Measurements from ENCODE around the gene CTCF. TPM values are rescaled to one million over a fixed set of nuclear protein-coding genes. Genes with fewer than 3 reads are reported as not detected.
A peak's percentile ranks its signal among the peaks of the same experiment; 100 is the strongest.

CTCF gene
- total RNA-seq, 4 donors from 2014 or later: 24.2 to 42.9 (median 28.2) TPM

GRCh38 chr16:67571464-67571863 is 9.1 kb downstream of the CTCF start:
- peak; percentile 25 for ATAC-seq (ENCODE audit: low FRiP score)
- no peak for TF ChIP-seq CTCF (IDR thresholded peaks at IDR 0.05)
- no peak for DNase-seq (ENCODE audit: low spot score)

GRCh38 chr16:67571981-67572431 is 9.7 kb downstream of the CTCF start:
- DNase-seq (ENCODE audit: low spot score) (no peak), ATAC-seq (ENCODE audit: low FRiP score) (peak; percentile 67)
- TF ChIP-seq CTCF (IDR thresholded peaks at IDR 0.05): no peak

GRCh38 chr16:67579686-67580085 is 17.4 kb downstream of the CTCF start:
- TF ChIP-seq CTCF (IDR thresholded peaks at IDR 0.05): no peak
- no peak for DNase-seq (ENCODE audit: low spot score)
- no peak for ATAC-seq (ENCODE audit: low FRiP score)

GRCh38 chr16:67580202-67580601 is 17.9 kb downstream of the CTCF start:
- DNase-seq (ENCODE audit: low spot score) (no peak), ATAC-seq (ENCODE audit: low FRiP score) (no peak)
- no peak for TF ChIP-seq CTCF (IDR thresholded peaks at IDR 0.05)

- TF ChIP-seq CTCF (IDR thresholded peaks at IDR 0.05): no peak
- no peak for DNase-seq (ENCODE audit: low spot score)
- ATAC-seq (ENCODE audit: low FRiP score): no peak
Observed at GRCh38 chr16:67593288-67593687, 31.0 kb downstream of the CTCF start.

GRCh38 chr16:67593701-67594100 is 31.4 kb downstream of the CTCF start:
- ATAC-seq (ENCODE audit: low FRiP score) (no peak), DNase-seq (ENCODE audit: low spot score) (no peak)
- no peak for TF ChIP-seq CTCF (IDR thresholded peaks at IDR 0.05)

GRCh38 chr16:67594256-67594915 is 32.1 kb downstream of the CTCF start:
- no peak for TF ChIP-seq CTCF (IDR thresholded peaks at IDR 0.05)
- ATAC-seq (ENCODE audit: low FRiP score) (peak; percentile 10), DNase-seq (ENCODE audit: low spot score) (no peak)
